A673 (cell line): Measurements from ENCODE around the gene TNFRSF18. TPM values are rescaled to one million over a fixed set of nuclear protein-coding genes. Genes with fewer than 3 reads are reported as not detected.

ENCODE experiments used
- BruUV-seq: library from RNA; stranded (reverse); fragments of 400-500 nt; replicated peaks from 2 replicates; lab custom pipeline; 2021; lab: Mats Ljungman, UMichigan
- CTCF ChIA-PET: fragments of 300-600 bp; sonication (Branson Sonifier 250); formaldehyde crosslinking; loops from one replicate; lab custom pipeline; 2022; ENCODE audit warnings: antibody characterized with exemption; lab: Charles Lee
- POLR2A ChIA-PET: fragments of 300-600 bp; sonication (Branson Sonifier 250); formaldehyde crosslinking; loops from one replicate; lab custom pipeline; 2022; ENCODE audit warnings: antibody characterized with exemption; ENCODE audit not compliant: low non-redundant PET; lab: Charles Lee
- DNase-seq: peaks from one replicate; pipeline ENCODE4 v3.0.0-alpha.2; 2015; ENCODE audit warnings: low spot score
- H3K27ac ChIP-seq: fragments of 200-600 bp; sonication (generic); 2 replicates; pipeline ENCODE4 v1.5.1; 2016; ENCODE audit warnings: mixed run types, low read depth, mild to moderate bottlenecking, mixed read lengths, antibody characterized with exemption, low read length; ENCODE audit not compliant: poor library complexity, severe bottlenecking
- H3K27me3 ChIP-seq: fragments of 200-600 bp; sonication (generic); replicated peaks from 2 replicates; pipeline ENCODE4 v1.6.1; 2017; ENCODE audit warnings: mixed run types, low read depth, mild to moderate bottlenecking, mixed read lengths, antibody characterized with exemption, low read length; ENCODE audit not compliant: insufficient read depth, poor library complexity
- H3K36me3 ChIP-seq: fragments of 200-600 bp; sonication (generic); 2 replicates; pipeline ENCODE4 v1.6.1; 2016; ENCODE audit warnings: mixed run types, mild to moderate bottlenecking, mixed read lengths, antibody characterized with exemption, low read length; ENCODE audit not compliant: insufficient read depth, poor library complexity, severe bottlenecking
- H3K4me1 ChIP-seq: fragments of 200-600 bp; sonication (generic); 2 replicates; pipeline ENCODE4 v1.6.1; 2017; ENCODE audit warnings: mixed run types, mild to moderate bottlenecking, mixed read lengths, antibody characterized with exemption, low read length; ENCODE audit not compliant: insufficient read depth, poor library complexity, severe bottlenecking
- H3K4me3 ChIP-seq: fragments of 200-600 bp; sonication (generic); 2 replicates; pipeline ENCODE4 v1.5.1; 2016; ENCODE audit warnings: low read depth, mixed run types, mild to moderate bottlenecking, mixed read lengths, low read length; ENCODE audit not compliant: poor library complexity, severe bottlenecking
- H3K9me3 ChIP-seq: fragments of 200-600 bp; sonication (generic); 2 replicates; pipeline ENCODE4 v1.6.1; 2016; ENCODE audit warnings: mixed run types, low read depth, mild to moderate bottlenecking, mixed read lengths, antibody characterized with exemption, low read length; ENCODE audit not compliant: poor library complexity, severe bottlenecking
- EZH2 ChIP-seq: fragments of 200-600 bp; sonication (generic); IDR thresholded peaks from 2 replicates; pipeline ENCODE4 v1.6.1; 2017; ENCODE audit warnings: borderline replicate concordance, low read depth, mild to moderate bottlenecking, mixed read lengths, antibody characterized with exemption, low read length; ENCODE audit not compliant: poor library complexity, severe bottlenecking
- intact Hi-C: fragments of 100-400 bp; cut with micrococcal nuclease; formaldehyde crosslinking; loops from one replicate; pipeline ENCODE4 v1.10.0; 2022; ENCODE audit not compliant: unreplicated experiment
- total RNA-seq: library from RNA; stranded (reverse); gene quantifications from 2 replicates; pipeline ENCODE4 v1.2.3, GENCODE V29; 2021
- TF ChIP-seq, protein P1 (sequence below): fragments of 300-800, 200-600 bp; sonication (generic); conservative IDR thresholded peaks from 2 replicates; pipeline ENCODE4 v1.5.1; 2017; ENCODE audit warnings: low read depth, mild to moderate bottlenecking, antibody characterized with exemption, low read length, moderate library complexity, mixed read lengths

The TNFRSF18 gene
- total RNA-seq, 1 experiment from 2014 or later, result 0.77 TPM

GRCh38 chr1:1254667-1254998 is 48.2 kb upstream of the TNFRSF18 start:
- DNase-seq, result no peak
- no TSS peak for BruUV-seq

DNA sequence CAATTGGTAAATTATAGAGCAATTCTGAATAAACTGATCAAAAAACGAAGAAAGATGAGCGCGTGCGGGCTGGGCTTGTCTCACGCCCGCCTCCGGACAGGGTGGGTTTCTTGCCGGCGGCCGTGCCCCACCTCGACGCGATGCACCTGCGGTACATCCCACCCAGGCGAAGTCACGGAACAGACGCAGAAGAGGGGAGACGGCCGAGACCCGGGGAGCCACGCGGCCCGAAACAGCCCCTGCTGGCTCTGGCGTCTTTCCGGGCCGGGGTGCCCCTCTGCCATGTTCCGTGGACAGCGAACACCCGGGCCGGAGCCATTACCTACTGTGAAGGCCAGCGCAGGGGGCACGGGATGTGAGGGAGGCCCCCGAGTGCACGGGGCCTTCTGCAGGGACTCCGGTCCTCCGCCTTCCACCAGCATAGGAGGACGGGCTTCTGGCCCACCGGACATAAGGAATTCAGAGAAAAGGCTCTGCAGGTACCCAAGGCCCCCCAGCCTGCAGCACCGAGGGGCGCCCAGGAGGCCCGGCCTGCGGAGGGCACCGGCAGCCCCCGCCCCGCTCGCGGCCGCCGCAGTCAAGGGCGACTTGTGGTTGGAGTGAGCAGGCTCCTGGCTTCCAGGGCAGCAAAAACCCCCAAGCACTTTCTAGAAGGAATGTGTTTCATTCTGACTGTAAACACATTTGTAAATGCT is 47.7 kb upstream of the TNFRSF18 start:
- CTCF ChIA-PET, result no interaction called here
- BruUV-seq, result no TSS peak
- no peak for DNase-seq

More at GRCh38 chr1:1254667-1254998, 48.2 kb upstream of the TNFRSF18 start:
- POLR2A ChIA-PET, result no interaction called here
- Histone ChIP-seq H3K9me3 (no peaks in the 10 kb centered on the region), H3K36me3 (peaks cover 33% of the 10 kb centered on the region), H3K4me3 (no peak overlapping the region), H3K4me1 (no peaks in the 10 kb centered on the region), H3K27me3 (no peaks in the 10 kb centered on the region), H3K27ac (no peak overlapping the region)
- TF ChIP-seq EZH2, result no peak
- TF ChIP-seq, protein P1, sequence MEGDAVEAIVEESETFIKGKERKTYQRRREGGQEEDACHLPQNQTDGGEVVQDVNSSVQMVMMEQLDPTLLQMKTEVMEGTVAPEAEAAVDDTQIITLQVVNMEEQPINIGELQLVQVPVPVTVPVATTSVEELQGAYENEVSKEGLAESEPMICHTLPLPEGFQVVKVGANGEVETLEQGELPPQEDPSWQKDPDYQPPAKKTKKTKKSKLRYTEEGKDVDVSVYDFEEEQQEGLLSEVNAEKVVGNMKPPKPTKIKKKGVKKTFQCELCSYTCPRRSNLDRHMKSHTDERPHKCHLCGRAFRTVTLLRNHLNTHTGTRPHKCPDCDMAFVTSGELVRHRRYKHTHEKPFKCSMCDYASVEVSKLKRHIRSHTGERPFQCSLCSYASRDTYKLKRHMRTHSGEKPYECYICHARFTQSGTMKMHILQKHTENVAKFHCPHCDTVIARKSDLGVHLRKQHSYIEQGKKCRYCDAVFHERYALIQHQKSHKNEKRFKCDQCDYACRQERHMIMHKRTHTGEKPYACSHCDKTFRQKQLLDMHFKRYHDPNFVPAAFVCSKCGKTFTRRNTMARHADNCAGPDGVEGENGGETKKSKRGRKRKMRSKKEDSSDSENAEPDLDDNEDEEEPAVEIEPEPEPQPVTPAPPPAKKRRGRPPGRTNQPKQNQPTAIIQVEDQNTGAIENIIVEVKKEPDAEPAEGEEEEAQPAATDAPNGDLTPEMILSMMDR, result no peak
- CTCF ChIA-PET, result no interaction called here
- intact Hi-C loops, result no loop called here

DNA sequence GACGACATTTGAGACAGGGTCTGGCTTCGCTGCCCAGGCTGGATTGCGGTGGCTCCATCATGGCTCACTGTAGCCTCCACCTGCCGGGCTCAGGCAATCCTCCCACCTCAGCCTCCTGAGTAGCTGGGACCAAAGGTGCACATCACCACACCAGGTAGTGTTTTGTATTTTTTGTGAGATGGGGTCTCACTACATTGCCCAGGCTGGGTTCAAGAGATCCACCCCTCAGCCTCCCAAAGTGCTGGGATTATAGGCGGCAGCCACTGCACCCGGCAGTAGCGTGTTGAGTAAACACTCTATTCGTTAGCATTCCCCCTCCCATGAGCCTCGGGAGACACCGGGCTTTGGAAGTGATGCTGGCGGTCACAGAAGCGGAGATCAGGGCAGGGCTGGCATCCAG is 46.9 kb upstream of the TNFRSF18 start:
- peaks cover 33% of the 10 kb centered on the region for H3K36me3 ChIP-seq
- no peaks in the 10 kb centered on the region for H3K9me3 ChIP-seq
- BruUV-seq, result no TSS peak
- no peak overlapping the region for H3K4me3 ChIP-seq
- intact Hi-C loops, result no loop called here
- no peak overlapping the region for H3K27ac ChIP-seq
- DNase-seq, result no peak
- H3K4me1 ChIP-seq, result no peaks in the 10 kb centered on the region
- ChIA-PET POLR2A (no interaction called here), CTCF (no interaction called here)
- H3K27me3 ChIP-seq, result no peaks in the 10 kb centered on the region
- TF ChIP-seq, protein P1, result no peak
- TF ChIP-seq EZH2, result no peak

More for the DNA sequence above, 47.7 kb upstream of the TNFRSF18 start:
- no peak overlapping the region for H3K27ac ChIP-seq
- H3K4me1 ChIP-seq, result no peaks in the 10 kb centered on the region
- TF ChIP-seq, protein P1, result no peak
- no peak for TF ChIP-seq EZH2
- no peak overlapping the region for H3K4me3 ChIP-seq
- intact Hi-C loops, result no loop called here
- peaks cover 33% of the 10 kb centered on the region for H3K36me3 ChIP-seq
- H3K9me3 ChIP-seq, result no peaks in the 10 kb centered on the region
- POLR2A ChIA-PET, result no interaction called here
- H3K27me3 ChIP-seq, result no peaks in the 10 kb centered on the region
